Ishikawa (cell line): ENCODE results near the gene PALLD.

ENCODE experiments used
- CEBPB ChIP-seq: IDR thresholded peaks from 2 replicates; pipeline ENCODE4 v1.6.1; 2012
- CREB1 ChIP-seq: IDR thresholded peaks from 2 replicates; pipeline ENCODE4 v1.6.1; 2012; ENCODE audit warnings: low read depth
- EGR1 ChIP-seq: IDR thresholded peaks from 2 replicates; pipeline ENCODE4 v1.6.1; 2012
- EP300 ChIP-seq: IDR thresholded peaks from 2 replicates; pipeline ENCODE4 v1.6.1; 2012; ENCODE audit warnings: borderline replicate concordance
- FOXM1 ChIP-seq: IDR thresholded peaks from 2 replicates; pipeline ENCODE4 v1.6.1; 2012; ENCODE audit warnings: low read depth, borderline replicate concordance
- MAX ChIP-seq: IDR thresholded peaks from 2 replicates; pipeline ENCODE4 v1.6.1; 2012
- NFIC ChIP-seq: IDR thresholded peaks from 2 replicates; pipeline ENCODE4 v1.6.1; 2012
- RAD21 ChIP-seq: IDR thresholded peaks from 2 replicates; pipeline ENCODE4 v1.6.1; 2012; ENCODE audit warnings: low read depth
- REST ChIP-seq: IDR thresholded peaks from 2 replicates; pipeline ENCODE4 v1.6.1; 2012; ENCODE audit warnings: low read depth, mild to moderate bottlenecking
- TAF1 ChIP-seq: IDR thresholded peaks from 2 replicates; pipeline ENCODE4 v1.6.1; 2012; ENCODE audit warnings: low read depth, mild to moderate bottlenecking
- TCF12 ChIP-seq: IDR thresholded peaks from 2 replicates; pipeline ENCODE4 v1.6.1; 2012; ENCODE audit warnings: low read depth
- TEAD4 ChIP-seq: IDR thresholded peaks from 2 replicates; pipeline ENCODE4 v1.6.1; 2012
- USF1 ChIP-seq: IDR thresholded peaks from 2 replicates; pipeline ENCODE4 v1.6.1; 2012
- YY1 ChIP-seq: IDR thresholded peaks from 2 replicates; pipeline ENCODE4 v1.6.1; 2012; ENCODE audit warnings: low read depth
- ZBTB7A ChIP-seq: IDR thresholded peaks from 2 replicates; pipeline ENCODE4 v1.6.1; 2012; ENCODE audit warnings: low read depth

The PALLD gene

GRCh38 chr4:168636040-168636439, 139.2 kb downstream of the PALLD start:
- TF ChIP-seq NFIC (no peak), REST (no peak), MAX (0 out of 2 replicates have a peak, but pooled peaks have one; percentile 29)

GRCh38 chr4:168636506-168637196, 139.8 kb downstream of the PALLD start:
- TF ChIP-seq MAX (no peak), TAF1 (no peak), YY1 (no peak), CEBPB (no peak), NFIC (no peak), TCF12 (no peak), FOXM1 (no peak), USF1 (no peak), EP300 (no peak), TEAD4 (no peak), REST (no peak), RAD21 (no peak), CREB1 (no peak), EGR1 (no peak), ZBTB7A (no peak)

- TF ChIP-seq CREB1 (no peak), RAD21 (no peak), TAF1 (no peak), YY1 (no peak), TEAD4 (no peak), FOXM1 (0 out of 2 replicates have a peak, but pooled peaks have one; percentile 7), TCF12 (peak; percentile 42; the same call in 1 of the 2 replicates), USF1 (no peak), CEBPB (no peak), MAX (peak; percentile 29; the same call in 1 of the 2 replicates), REST (no peak), ZBTB7A (no peak), EP300 (no peak), NFIC (no peak; the same call in 1 of the 2 replicates), EGR1 (no peak)
Measured at GRCh38 chr4:168637872-168638756, 141.3 kb downstream of the PALLD start.

- TF ChIP-seq ZBTB7A (no peak), NFIC (peak; percentile 64), REST (no peak), EGR1 (no peak), TAF1 (no peak), FOXM1 (peak; percentile 61; the same call in 1 of the 2 replicates), TCF12 (peak; percentile 57), RAD21 (no peak), USF1 (no peak), EP300 (peak; percentile 79; the same call in 1 of the 2 replicates), MAX (peak; percentile 72), YY1 (no peak)
Measured at GRCh38 chr4:168639914-168640313, 143.1 kb downstream of the PALLD start.
